ENCODE data around the gene MGST2.

The MGST2 gene

GRCh38 chr4:139685180-139685579 lies 19.6 kb downstream of the MGST2 start:
- TF ChIP-seq CTCF (IDR thresholded peaks at IDR 0.05) = no peak
- Mint-ChIP-seq H3K4me3 (no peak overlapping the region), H3K36me3 (ENCODE audit: low read depth) (peaks cover 60% of the 10 kb centered on the region)

DNA sequence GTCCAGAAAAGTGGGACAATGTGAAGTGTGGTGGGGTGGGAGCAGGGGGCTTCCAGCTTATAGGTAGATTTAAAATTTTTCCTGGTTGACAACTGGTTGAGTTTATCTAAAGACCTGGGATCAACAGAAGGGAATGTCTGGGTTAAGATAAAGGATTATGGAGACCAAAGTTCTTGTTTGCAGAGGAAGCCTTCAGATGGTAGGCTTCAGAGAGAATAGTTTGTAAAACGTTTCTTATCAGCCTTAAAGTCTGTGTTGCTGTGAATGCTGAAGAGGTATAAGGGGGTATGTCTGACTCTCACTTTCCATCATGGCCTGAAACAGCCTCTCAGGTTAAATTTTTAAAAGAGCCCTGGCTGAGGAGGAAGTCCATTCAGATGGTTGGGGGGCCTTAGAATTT lies 20.5 kb downstream of the MGST2 start:
- DNase-seq = no peak
- TF ChIP-seq CTCF (IDR thresholded peaks at IDR 0.05) = no peak
- Mint-ChIP-seq H3K9me3 (peaks cover 31% of the 10 kb centered on the region), H3K27ac (no peak overlapping the region), H3K36me3 (ENCODE audit: low read depth) (peaks cover 50% of the 10 kb centered on the region), H3K27me3 (ENCODE audit: low read depth, poor library complexity) (peaks cover 6% of the 10 kb centered on the region), H3K4me1 (peaks cover 19% of the 10 kb centered on the region), H3K4me3 (no peak overlapping the region)

More at GRCh38 chr4:139685180-139685579, 19.6 kb downstream of the MGST2 start:
- Mint-ChIP-seq H3K9me3 (peaks cover 35% of the 10 kb centered on the region), H3K27me3 (ENCODE audit: low read depth, poor library complexity) (peaks cover 3% of the 10 kb centered on the region), H3K27ac (no peak overlapping the region), H3K4me1 (peaks cover 19% of the 10 kb centered on the region)
- no peak for DNase-seq

DNA sequence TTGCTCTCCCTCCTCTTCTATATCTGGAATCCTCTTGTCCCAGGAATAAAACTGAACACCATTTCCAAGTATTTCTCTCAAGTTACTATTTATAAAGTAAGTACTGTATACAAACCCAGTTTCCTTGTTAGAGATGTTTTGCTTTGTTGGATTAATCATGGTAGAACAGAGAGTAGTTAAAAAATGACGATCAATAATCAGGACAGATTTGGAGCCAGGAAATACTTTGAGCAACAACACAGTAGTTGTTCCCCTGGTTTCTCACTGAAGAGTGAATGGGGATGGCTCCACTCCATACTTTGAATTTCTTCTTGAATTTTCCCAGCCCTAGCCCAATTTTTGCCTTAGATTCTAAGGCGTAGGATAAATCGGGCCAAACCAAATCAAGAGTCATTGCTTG lies 21.4 kb downstream of the MGST2 start:
- DNase-seq = no peak
- Mint-ChIP-seq H3K27me3 (ENCODE audit: low read depth, poor library complexity) (peaks cover 6% of the 10 kb centered on the region), H3K9me3 (peaks cover 30% of the 10 kb centered on the region), H3K36me3 (ENCODE audit: low read depth) (peaks cover 44% of the 10 kb centered on the region), H3K4me3 (no peak overlapping the region), H3K27ac (no peak overlapping the region), H3K4me1 (peaks cover 16% of the 10 kb centered on the region)
- TF ChIP-seq CTCF (IDR thresholded peaks at IDR 0.05) = no peak

DNA sequence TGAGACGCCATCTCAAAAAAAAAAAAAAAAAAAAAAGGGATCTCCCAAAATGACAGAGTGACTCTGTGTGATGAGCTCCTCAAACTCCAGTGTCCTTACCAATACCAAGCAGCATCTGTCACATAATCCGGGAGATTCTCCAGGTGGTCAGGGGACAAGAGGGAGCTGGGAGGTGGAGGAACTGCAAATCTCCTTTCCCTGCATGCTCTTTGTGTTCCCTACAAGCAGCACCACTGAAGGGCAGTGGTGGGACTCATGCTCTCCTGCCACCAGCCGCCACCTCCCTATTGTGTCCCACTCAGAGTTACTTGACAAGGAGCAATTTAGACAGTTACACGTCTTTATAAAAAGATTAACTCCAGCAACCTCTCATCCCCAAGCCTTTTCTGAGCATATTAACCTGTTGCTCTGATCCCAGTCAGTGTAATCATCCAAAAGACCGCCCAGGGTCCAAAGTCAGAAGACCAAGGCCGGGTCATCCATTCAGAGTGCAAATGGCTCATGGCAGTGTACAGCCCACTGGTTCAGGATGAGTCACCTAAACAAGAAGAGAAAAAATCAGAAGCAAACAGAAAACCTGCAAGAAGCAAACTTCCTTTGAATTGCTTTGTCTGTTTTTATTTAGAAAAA lies 23.6 kb downstream of the MGST2 start:
- Mint-ChIP-seq H3K27ac (no peak overlapping the region), H3K36me3 (ENCODE audit: low read depth) (peaks cover 27% of the 10 kb centered on the region)

DNA sequence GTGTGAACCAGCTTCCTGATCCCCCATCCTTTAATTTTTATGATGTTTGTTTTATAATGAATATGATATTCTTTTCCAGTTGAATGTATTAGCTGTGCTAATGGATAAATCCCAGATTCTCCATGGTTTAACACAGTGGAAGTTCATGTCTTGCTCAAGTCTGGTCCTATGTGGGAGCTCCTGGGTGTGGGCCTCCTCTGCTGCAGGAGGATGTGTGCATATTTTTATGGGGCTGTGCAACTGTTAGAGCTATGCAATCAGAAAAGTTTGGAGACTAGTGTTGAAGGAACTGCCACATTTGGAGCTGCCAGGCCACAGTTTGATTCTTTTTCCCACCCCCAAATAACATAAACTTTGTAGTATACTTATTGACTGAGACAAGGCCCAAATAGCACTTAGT lies 24.8 kb downstream of the MGST2 start:
- H3K27me3 Mint-ChIP-seq (ENCODE audit: low read depth, poor library complexity) = peaks cover 6% of the 10 kb centered on the region
- DNase-seq = no peak
- peak overlapping the region; percentile 15 for H3K27ac Mint-ChIP-seq
- peaks cover under 1% of the 10 kb centered on the region for H3K9me3 Mint-ChIP-seq
- peaks cover 5% of the 10 kb centered on the region for H3K4me1 Mint-ChIP-seq
- H3K4me3 Mint-ChIP-seq = no peak overlapping the region
- TF ChIP-seq CTCF (IDR thresholded peaks at IDR 0.05) = no peak
- H3K36me3 Mint-ChIP-seq (ENCODE audit: low read depth) = peaks cover 28% of the 10 kb centered on the region

More for the DNA sequence above, 23.6 kb downstream of the MGST2 start:
- peaks cover 5% of the 10 kb centered on the region for H3K4me1 Mint-ChIP-seq
- H3K27me3 Mint-ChIP-seq (ENCODE audit: low read depth, poor library complexity) = peaks cover 6% of the 10 kb centered on the region
- DNase-seq = no peak
- peaks cover 12% of the 10 kb centered on the region for H3K9me3 Mint-ChIP-seq
- no peak for TF ChIP-seq CTCF (IDR thresholded peaks at IDR 0.05)
- no peak overlapping the region for H3K4me3 Mint-ChIP-seq

Data from nephron progenitor cell (in vitro differentiated cells).